ENCODE measurements around the gene OXCT2. TPM values are rescaled to one million over a fixed set of nuclear protein-coding genes. Genes with fewer than 3 reads are reported as not detected.
"Not testable (repeated sequence)": the region's sequence is repeated elsewhere in the genome, so short reads cannot be mapped to it uniquely, and the experiment has no call there.

The OXCT2 gene
- total RNA-seq, 2 donors from 2014 or later, result 3.4 to 4.1 TPM

DNA sequence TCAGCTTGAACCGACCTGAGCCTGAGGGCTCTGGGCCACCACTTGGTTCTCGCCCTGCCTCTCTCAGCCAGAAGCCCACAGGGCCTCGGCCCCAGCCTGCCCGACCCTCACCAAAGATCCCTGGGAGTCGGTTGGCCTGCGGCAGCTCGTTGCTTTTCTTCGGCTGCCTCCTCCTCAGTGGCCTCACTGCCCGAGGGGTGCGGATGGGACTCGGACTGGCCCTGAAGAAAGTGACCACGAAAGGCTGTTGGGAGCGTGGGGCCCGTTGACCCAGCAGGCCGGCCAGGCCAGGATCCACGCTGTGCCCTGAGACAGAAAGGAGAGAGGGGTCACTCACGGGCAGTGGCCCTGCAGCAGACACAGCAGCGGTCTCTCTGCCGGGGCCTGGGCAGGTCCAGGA is 6.6 kb downstream of the OXCT2 start:
- ATAC-seq (ENCODE audit: insufficient number of reproducible peaks, low FRiP score, low read depth); H3K27ac ChIP-seq; DNase-seq (ENCODE audit: low spot score): not testable (repeated sequence)

DNA sequence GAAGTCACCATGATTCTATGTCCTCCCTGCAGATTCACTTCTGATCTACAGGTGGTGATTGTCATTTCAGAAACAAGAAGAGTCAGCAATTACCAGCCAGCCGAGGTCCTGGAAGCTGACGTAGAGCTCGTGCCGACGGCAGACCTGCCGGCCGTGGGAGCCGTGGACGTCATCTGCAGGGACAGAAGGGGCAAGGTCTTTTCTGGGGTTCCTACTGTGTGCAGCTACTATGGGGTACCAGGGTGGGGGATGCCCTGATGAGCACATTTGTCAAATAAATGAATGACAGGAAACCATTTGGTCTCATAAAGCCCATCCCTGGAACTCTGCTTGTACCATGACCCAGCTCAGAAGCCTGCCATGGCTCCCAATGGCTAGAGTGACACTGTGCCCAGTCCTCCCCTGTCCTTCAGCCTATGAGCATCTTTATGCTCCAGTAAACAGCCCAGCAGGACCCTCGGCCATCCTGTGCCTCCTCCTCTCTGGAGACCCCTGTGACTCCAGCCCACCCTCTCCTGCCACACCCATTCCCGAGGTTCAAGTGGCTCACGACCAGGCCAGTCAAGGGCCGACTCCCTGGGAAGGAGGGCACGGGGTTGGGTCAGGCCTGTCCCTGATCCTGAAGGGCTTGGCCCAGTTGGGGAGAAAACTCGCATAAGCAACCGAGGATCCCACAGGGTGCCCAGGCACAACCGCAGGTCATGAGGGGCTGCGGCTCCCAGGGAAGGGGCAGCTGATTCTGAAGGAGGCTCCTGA is 7.4 kb downstream of the OXCT2 start:
- not testable (repeated sequence) for H3K4me3 ChIP-seq; H3K27ac ChIP-seq; ATAC-seq (ENCODE audit: insufficient number of reproducible peaks, low FRiP score, low read depth); H3K27me3 ChIP-seq (replicated peaks; ENCODE audit: insufficient read depth); H3K9me3 ChIP-seq; H3K4me1 ChIP-seq (ENCODE audit: control insufficient read depth in 1 of 2, low read depth in 2 of 2); DNase-seq (ENCODE audit: low spot score)
- H3K36me3 ChIP-seq, result peaks cover 22% of the 10 kb centered on the region

More for the DNA sequence above, 6.6 kb downstream of the OXCT2 start:
- H3K4me3 ChIP-seq; H3K4me1 ChIP-seq (ENCODE audit: control insufficient read depth in 1 of 2, low read depth in 2 of 2); H3K27me3 ChIP-seq (replicated peaks; ENCODE audit: insufficient read depth); H3K9me3 ChIP-seq: not testable (repeated sequence)
- H3K36me3 ChIP-seq, result peaks cover 14% of the 10 kb centered on the region

DNA sequence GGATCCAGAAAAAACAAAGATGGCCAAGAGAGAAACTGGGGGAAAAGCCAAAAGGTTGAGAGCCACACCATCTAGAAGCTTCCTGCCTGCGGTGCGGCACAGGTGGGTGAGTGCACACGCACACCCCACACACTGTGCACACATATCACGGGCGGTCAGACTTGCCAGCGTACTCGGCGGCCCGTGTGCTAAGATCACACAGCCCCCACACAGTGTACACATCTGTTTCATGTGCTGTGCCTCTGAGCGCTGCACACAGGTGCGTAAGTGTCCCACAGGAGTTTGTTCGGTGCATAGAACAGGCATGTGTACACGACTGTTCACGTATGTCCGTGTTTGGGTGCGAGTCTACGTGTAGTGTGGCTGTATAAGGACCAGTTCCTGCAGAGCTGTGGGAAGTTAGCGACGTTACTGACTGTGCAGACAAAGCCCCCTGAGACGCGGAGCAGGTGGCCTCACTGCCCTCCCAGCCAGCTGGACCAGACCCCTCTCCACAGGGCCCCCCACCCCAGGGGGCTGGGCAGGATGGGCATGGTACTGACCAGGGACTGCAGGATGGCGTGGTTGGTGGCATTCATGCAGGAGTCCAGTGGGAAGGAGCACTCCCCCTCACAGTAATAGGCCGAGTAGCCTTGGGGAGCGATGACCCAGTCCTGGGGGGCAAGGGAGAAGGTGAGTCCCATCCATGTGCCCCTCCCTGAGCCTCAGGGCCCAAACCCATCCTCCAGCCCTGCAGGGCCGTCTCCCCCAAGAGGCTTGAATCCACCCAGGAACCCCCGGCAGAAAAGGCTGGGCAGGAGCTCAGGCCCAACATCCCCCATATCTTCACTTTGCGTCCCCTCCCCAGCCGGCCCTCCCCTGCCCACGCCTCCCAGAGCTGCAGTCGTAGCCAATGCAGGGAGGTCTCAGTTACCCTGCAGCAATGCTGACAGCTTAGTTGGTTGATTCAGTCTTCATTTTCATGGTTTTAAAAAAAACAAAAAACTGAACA is 8.3 kb downstream of the OXCT2 start:
- Histone ChIP-seq H3K27me3 (replicated peaks; ENCODE audit: insufficient read depth) (no peaks in the 10 kb centered on the region), H3K4me1 (ENCODE audit: control insufficient read depth in 1 of 2, low read depth in 2 of 2) (no peaks in the 10 kb centered on the region), H3K4me3 (no peak overlapping the region), H3K36me3 (peaks cover 27% of the 10 kb centered on the region), H3K27ac (no peak overlapping the region), H3K9me3 (no peaks in the 10 kb centered on the region)
- DNase-seq (ENCODE audit: low spot score) (no peak), ATAC-seq (ENCODE audit: insufficient number of reproducible peaks, low FRiP score, low read depth) (no peak)
- TF ChIP-seq, protein P1, sequence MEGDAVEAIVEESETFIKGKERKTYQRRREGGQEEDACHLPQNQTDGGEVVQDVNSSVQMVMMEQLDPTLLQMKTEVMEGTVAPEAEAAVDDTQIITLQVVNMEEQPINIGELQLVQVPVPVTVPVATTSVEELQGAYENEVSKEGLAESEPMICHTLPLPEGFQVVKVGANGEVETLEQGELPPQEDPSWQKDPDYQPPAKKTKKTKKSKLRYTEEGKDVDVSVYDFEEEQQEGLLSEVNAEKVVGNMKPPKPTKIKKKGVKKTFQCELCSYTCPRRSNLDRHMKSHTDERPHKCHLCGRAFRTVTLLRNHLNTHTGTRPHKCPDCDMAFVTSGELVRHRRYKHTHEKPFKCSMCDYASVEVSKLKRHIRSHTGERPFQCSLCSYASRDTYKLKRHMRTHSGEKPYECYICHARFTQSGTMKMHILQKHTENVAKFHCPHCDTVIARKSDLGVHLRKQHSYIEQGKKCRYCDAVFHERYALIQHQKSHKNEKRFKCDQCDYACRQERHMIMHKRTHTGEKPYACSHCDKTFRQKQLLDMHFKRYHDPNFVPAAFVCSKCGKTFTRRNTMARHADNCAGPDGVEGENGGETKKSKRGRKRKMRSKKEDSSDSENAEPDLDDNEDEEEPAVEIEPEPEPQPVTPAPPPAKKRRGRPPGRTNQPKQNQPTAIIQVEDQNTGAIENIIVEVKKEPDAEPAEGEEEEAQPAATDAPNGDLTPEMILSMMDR (IDR thresholded peaks at IDR 0.05), result no peak

DNA sequence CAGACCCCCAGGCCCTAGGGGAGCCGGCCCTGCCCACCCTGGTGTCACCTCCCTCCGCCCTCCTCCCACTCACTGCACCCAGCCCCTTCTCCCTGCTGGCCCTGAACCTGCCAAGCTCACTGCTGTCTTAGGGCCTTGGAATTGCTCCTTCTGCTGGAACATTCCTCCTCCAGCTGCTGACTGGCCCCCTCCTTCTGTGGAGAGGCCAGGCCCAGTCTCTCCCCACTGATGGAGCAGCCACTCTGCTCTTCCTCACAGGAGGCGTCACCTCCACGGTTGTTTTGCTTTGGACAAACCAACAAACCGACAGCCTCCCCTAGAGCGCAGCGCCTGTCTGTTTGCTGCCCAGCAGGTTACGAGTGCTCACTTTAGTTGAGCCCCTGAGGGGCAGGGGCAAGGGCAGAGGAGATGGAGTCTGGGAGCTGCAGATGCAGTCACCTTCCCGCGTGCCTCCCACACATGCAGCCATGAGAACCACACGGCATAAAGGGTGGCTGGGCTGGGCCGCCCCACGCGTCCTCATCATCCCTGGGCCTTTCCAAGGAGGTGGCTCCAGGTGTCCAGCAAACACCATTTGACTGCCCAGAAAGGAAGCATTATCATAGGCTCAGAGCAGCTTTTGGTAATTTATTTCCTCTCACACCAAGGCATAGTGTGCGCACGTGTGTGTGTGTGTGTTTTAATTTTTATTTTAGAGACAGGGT is 9.4 kb downstream of the OXCT2 start:
- no peaks in the 10 kb centered on the region for H3K27me3 ChIP-seq (replicated peaks; ENCODE audit: insufficient read depth)
- H3K4me1 ChIP-seq (ENCODE audit: control insufficient read depth in 1 of 2, low read depth in 2 of 2), result no peaks in the 10 kb centered on the region
- H3K9me3 ChIP-seq, result no peaks in the 10 kb centered on the region
- TF ChIP-seq, protein P1 (IDR thresholded peaks at IDR 0.05), result no peak
- peaks cover 27% of the 10 kb centered on the region for H3K36me3 ChIP-seq
- H3K27ac ChIP-seq, result no peak overlapping the region
- DNase-seq (ENCODE audit: low spot score) (no peak), ATAC-seq (ENCODE audit: insufficient number of reproducible peaks, low FRiP score, low read depth) (no peak)
- H3K4me3 ChIP-seq, result no peak overlapping the region

DNA sequence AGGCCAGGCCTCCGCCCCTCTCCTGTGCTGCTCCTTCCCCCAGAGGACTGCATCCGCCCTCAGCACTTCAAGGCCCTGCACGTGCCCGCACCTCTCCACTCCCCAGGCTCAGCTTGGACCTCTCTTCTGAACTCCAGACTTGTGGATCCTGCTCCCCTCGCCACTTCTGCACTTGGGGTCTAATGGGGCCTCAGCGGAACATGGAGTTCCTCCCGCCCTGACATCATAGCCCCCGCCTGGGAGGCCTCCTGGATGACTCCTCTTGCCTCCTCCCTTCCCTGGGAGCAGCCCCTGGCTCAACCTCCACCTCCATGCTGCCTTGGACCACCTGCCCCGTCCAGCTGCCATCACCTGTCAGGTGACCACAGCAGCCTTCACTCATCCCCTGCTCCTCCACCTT is 10.1 kb downstream of the OXCT2 start:
- Histone ChIP-seq H3K27me3 (replicated peaks; ENCODE audit: insufficient read depth) (no peaks in the 10 kb centered on the region), H3K4me3 (no peak overlapping the region), H3K36me3 (peaks cover 30% of the 10 kb centered on the region), H3K9me3 (no peaks in the 10 kb centered on the region), H3K4me1 (ENCODE audit: control insufficient read depth in 1 of 2, low read depth in 2 of 2) (no peaks in the 10 kb centered on the region), H3K27ac (no peak overlapping the region)
- no peak for ATAC-seq (ENCODE audit: insufficient number of reproducible peaks, low FRiP score, low read depth)
- DNase-seq (ENCODE audit: low spot score), result no peak
- TF ChIP-seq, protein P1 (IDR thresholded peaks at IDR 0.05), result no peak

Data from thoracic aorta (tissue), 2 donors.